OCI-LY1 (cell line): ENCODE data around the gene KCNJ1.

Experiments
- H2AFZ ChIP-seq: fragments of 200-600 bp; sonication (generic), shearing (Covaris generic); 2 replicates; pipeline ENCODE4 v1.6.0; 2014; ENCODE audit warnings: antibody characterized with exemption, mild to moderate bottlenecking, low read length
- H3F3A ChIP-seq: fragments of 200-600 bp; sonication (generic), shearing (Covaris generic); 2 replicates; pipeline ENCODE4 v1.6.0; 2014; ENCODE audit warnings: mild to moderate bottlenecking, antibody characterized with exemption, low read length, moderate library complexity; ENCODE audit not compliant: insufficient read depth
- H3K27ac ChIP-seq: fragments of 200-600 bp; sonication (generic); 2 replicates; pipeline ENCODE4 v1.5.1; 2014; ENCODE audit warnings: low read length, mixed run types, mild to moderate bottlenecking, low read depth; ENCODE audit not compliant: poor library complexity, severe bottlenecking
- H3K27me3 ChIP-seq: fragments of 200-600 bp; sonication (generic); 2 replicates; pipeline ENCODE4 v1.6.0; 2014; ENCODE audit warnings: antibody characterized with exemption, mild to moderate bottlenecking, low read length, moderate library complexity; ENCODE audit not compliant: insufficient read depth
- H3K36me3 ChIP-seq: fragments of 200-600 bp; sonication (generic); 2 replicates; pipeline ENCODE4 v1.6.1; 2014; ENCODE audit warnings: mild to moderate bottlenecking, antibody characterized with exemption, low read length, moderate library complexity, mixed read lengths; ENCODE audit not compliant: insufficient read depth
- H3K4me1 ChIP-seq: fragments of 200-600 bp; sonication (generic); 2 replicates; pipeline ENCODE4 v1.5.1; 2014; ENCODE audit warnings: mild to moderate bottlenecking, low read length, moderate library complexity; ENCODE audit not compliant: insufficient read depth, severe bottlenecking
- H3K4me2 ChIP-seq: fragments of 200-600 bp; sonication (generic), shearing (Covaris generic); 2 replicates; pipeline ENCODE4 v1.6.1; 2014; ENCODE audit warnings: low read length
- H3K4me3 ChIP-seq: fragments of 200-600 bp; sonication (generic); 2 replicates; pipeline ENCODE4 v1.5.1; 2014; ENCODE audit warnings: low read length, low read depth, mild to moderate bottlenecking, mixed read lengths; ENCODE audit not compliant: poor library complexity, severe bottlenecking
- H3K79me2 ChIP-seq: fragments of 200-600 bp; shearing (Covaris generic); 2 replicates; pipeline ENCODE4 v1.6.1; 2016; ENCODE audit warnings: mixed run types, low read length, mixed read lengths; ENCODE audit not compliant: insufficient read depth
- H3K9ac ChIP-seq: fragments of 200-600 bp; sonication (generic), shearing (Covaris generic); 2 replicates; pipeline ENCODE4 v1.6.1; 2014; ENCODE audit warnings: mild to moderate bottlenecking, low read length, mixed read lengths
- H3K9me2 ChIP-seq: fragments of 200-600 bp; sonication (generic), shearing (Covaris generic); 2 replicates; pipeline ENCODE4 v1.6.1; 2014; ENCODE audit warnings: low read depth, mild to moderate bottlenecking, low read length, mixed read lengths
- H3K9me3 ChIP-seq: fragments of 200-600 bp; shearing (Covaris generic); 2 replicates; pipeline ENCODE4 v1.6.1; 2014; ENCODE audit warnings: low read length, mixed read lengths
- H4K20me1 ChIP-seq: fragments of 200-600 bp; sonication (generic), shearing (Covaris generic); 2 replicates; pipeline ENCODE4 v1.6.0; 2016; ENCODE audit warnings: mild to moderate bottlenecking, low read length; ENCODE audit not compliant: insufficient read depth
- CTCF ChIP-seq: fragments of 200-600 bp; sonication (generic), shearing (Covaris generic); IDR thresholded peaks from 2 replicates; pipeline ENCODE4 v1.5.1; 2017; ENCODE audit warnings: mild to moderate bottlenecking, antibody characterized with exemption, low read length, moderate library complexity, mixed read lengths
- EZH2 ChIP-seq: fragments of 200-600 bp; sonication (generic), shearing (Covaris generic); IDR thresholded peaks from 2 replicates; pipeline ENCODE4 v1.8.0; 2017; ENCODE audit warnings: borderline replicate concordance, mixed run types, mild to moderate bottlenecking, antibody characterized with exemption, low read length, moderate library complexity, mixed read lengths

KCNJ1 gene

GRCh38 chr11:128789497-128790150 lies 77.5 kb downstream of the KCNJ1 start:
- Histone ChIP-seq H3K27ac (no peak overlapping the region), H3K36me3 (peaks cover 64% of the 10 kb centered on the region)

More at GRCh38 chr11:128789497-128790150, 77.5 kb downstream of the KCNJ1 start:
- no peaks in the 10 kb centered on the region for H3K79me2 ChIP-seq
- TF ChIP-seq CTCF (no peak), EZH2 (no peak)
- no peaks in the 10 kb centered on the region for H3K9me3 ChIP-seq
- no peaks in the 10 kb centered on the region for H4K20me1 ChIP-seq
- no peaks in the 10 kb centered on the region for H3K27me3 ChIP-seq
- no peaks in the 10 kb centered on the region for H3F3A ChIP-seq
- no peak overlapping the region for H3K4me3 ChIP-seq
- no peak overlapping the region for H3K4me2 ChIP-seq
- H3K9me2 ChIP-seq, result no peaks in the 10 kb centered on the region
- H3K9ac ChIP-seq, result no peak overlapping the region
- no peak overlapping the region for H2AFZ ChIP-seq
- no peaks in the 10 kb centered on the region for H3K4me1 ChIP-seq
